Colonic mucosa (tissue), 4 donors: ENCODE results near the gene NHLRC4. TPM values are rescaled to one million over a fixed set of nuclear protein-coding genes. Genes with fewer than 3 reads are reported as not detected.

Source experiments
- DNase-seq: peaks from one replicate; pipeline ENCODE4 v3.0.0-alpha.2; 2020
- H3K27ac ChIP-seq: fragments of 200-600 bp; one replicate; pipeline ENCODE4 v1.8.0; 2021
- H3K27me3 ChIP-seq: fragments of 200-600 bp; one replicate; pipeline ENCODE4 v1.8.0; 2021
- H3K36me3 ChIP-seq: fragments of 200-600 bp; one replicate; pipeline ENCODE4 v1.8.0; 2021
- H3K4me1 ChIP-seq: fragments of 200-600 bp; one replicate; pipeline ENCODE4 v1.8.0; 2021; ENCODE audit warnings: mild to moderate bottlenecking
- H3K4me3 ChIP-seq: fragments of 200-600 bp; one replicate; pipeline ENCODE4 v1.8.0; 2021
- H3K9ac ChIP-seq, 2 donors: one replicate each; pipeline ENCODE4 v1.7.0; 2013; ENCODE audit warnings: control low read depth in 2 of 2, low read depth in 2 of 2, low read length in 2 of 2
- H3K9me3 ChIP-seq: fragments of 200-600 bp; one replicate; pipeline ENCODE4 v1.8.0; 2021
- CTCF ChIP-seq: fragments of 200-600 bp; IDR thresholded peaks from one replicate; pipeline ENCODE4 v1.8.0; 2022; ENCODE audit warnings: antibody characterized with exemption, mild to moderate bottlenecking
- intact Hi-C: fragments of 100-400 bp; cut with DNase I; formaldehyde crosslinking; loops from one replicate; pipeline ENCODE4 v1.14.1; 2022
- total RNA-seq, 2 donors: library from RNA; stranded (reverse); fragmentation: NEBNext Ultra II Directional in 1 of 2; extraction: Animal tissue kit (Norgen Biotek cat#: 25700) in 1 of 2; gene quantifications; one replicate each; pipeline ENCODE4 v1.2.1, GENCODE V29; 2021
- donor health status: healthy.
- donor health status: DM: no; HTN: no; CAD: no.
- donor health status: DM: no; HTN: no; CAD: no.

The NHLRC4 gene
- total RNA-seq, 2 donors from 2014 or later = 0.32 to 0.35 TPM

GRCh38 chr16:565419-566330 lies 1.1 kb upstream of the NHLRC4 start:
- Histone ChIP-seq H3K4me3 (no peak overlapping the region), H3K27me3 (peaks cover 7% of the 10 kb centered on the region), H3K9ac (peak overlapping the region in 1 of 2 donors; percentile 1), H3K9me3 (no peaks in the 10 kb centered on the region), H3K4me1 (peaks cover 20% of the 10 kb centered on the region), H3K27ac (no peak overlapping the region), H3K36me3 (no peaks in the 10 kb centered on the region)
- no peak for DNase-seq
- TF ChIP-seq CTCF = no peak
- intact Hi-C loops = no loop called here

- H3K4me3 ChIP-seq = peak overlapping the region; percentile 19
- H3K27me3 ChIP-seq = no peaks in the 10 kb centered on the region
- no peak for DNase-seq
- peak overlapping the region; percentile 9 to 57 for H3K9ac ChIP-seq
- TF ChIP-seq CTCF = no peak
- H3K36me3 ChIP-seq = no peaks in the 10 kb centered on the region
- H3K27ac ChIP-seq = no peak overlapping the region
- H3K4me1 ChIP-seq = peaks cover 20% of the 10 kb centered on the region
- H3K9me3 ChIP-seq = no peaks in the 10 kb centered on the region
- intact Hi-C loops = no loop called here
Measured at GRCh38 chr16:567373-568256, 810 bp downstream of the NHLRC4 start.

- DNase-seq = peak; percentile 62
- Histone ChIP-seq H3K9me3 (no peaks in the 10 kb centered on the region), H3K4me1 (peaks cover 20% of the 10 kb centered on the region), H3K27me3 (no peaks in the 10 kb centered on the region), H3K36me3 (no peaks in the 10 kb centered on the region), H3K27ac (no peak overlapping the region), H3K9ac (peak overlapping the region; percentile 71 to 74), H3K4me3 (peak overlapping the region; percentile 84)
- TF ChIP-seq CTCF = no peak
- intact Hi-C loops = no loop called here
Measured at GRCh38 chr16:568401-569258, 1.8 kb downstream of the NHLRC4 start.

- TF ChIP-seq CTCF = no peak
- no peaks in the 10 kb centered on the region for H3K27me3 ChIP-seq
- intact Hi-C loops = no loop called here
- no peaks in the 10 kb centered on the region for H3K9me3 ChIP-seq
- H3K4me3 ChIP-seq = peak within 1 kb of the TSS; percentile 84
- H3K9ac ChIP-seq = peak within 1 kb of the TSS; percentile 74 to 81
- peaks cover 20% of the 10 kb centered on the region for H3K4me1 ChIP-seq
- H3K36me3 ChIP-seq = no peaks in the 10 kb centered on the region
- peak; percentile 65 for DNase-seq
- peak within 1 kb of the TSS; percentile 69 for H3K27ac ChIP-seq
Measured at GRCh38 chr16:569445-570254, 2.8 kb downstream of the NHLRC4 start, which contains the start of gene PIGQ. TSS of gene PIGQ (plus strand) at chr16:569968. CDS start at chr16:574075, 4,107 bp downstream.
